CD4-positive, alpha-beta T cell (primary cell): Measurements from ENCODE around the gene DOLK. TPM values are rescaled to one million over a fixed set of nuclear protein-coding genes. Genes with fewer than 3 reads are reported as not detected.
A peak's percentile ranks its signal among the peaks of the same experiment; 100 is the strongest.

ENCODE experiments used
- ATAC-seq: fragments of 200-7000 bp; cut with Tn5 transposase; one replicate; pipeline ENCODE4 v1.10.0; 2022; ENCODE audit warnings: mild to moderate bottlenecking; ENCODE audit not compliant: poor library complexity
- CTCF ChIA-PET: fragments of 350-600 bp; sonication (Branson Sonifier 250); formaldehyde crosslinking; loops from one replicate; lab custom pipeline; 2021; ENCODE audit warnings: antibody characterized with exemption, inconsistent platforms; lab: Charles Lee
- POLR2A ChIA-PET: fragments of 350-600 bp; sonication (Branson Sonifier 250); formaldehyde crosslinking; loops from one replicate; lab custom pipeline; 2021; ENCODE audit warnings: antibody characterized with exemption, inconsistent platforms; lab: Charles Lee
- DNase-seq, 14 experiments: peaks; one replicate each; pipeline ENCODE4 v3.0.0-alpha.2; 2013 to 2020; ENCODE audit warnings: mixed read lengths in 2 of 14
- H3K27ac ChIP-seq, 2 donors: one replicate each; pipeline versions ENCODE4 v1.5.1 to v1.7.0; 2013; ENCODE audit warnings: low read length in 2 of 2, low read depth in 1 of 2, mild to moderate bottlenecking in 1 of 2
- H3K27me3 ChIP-seq, 2 experiments: 1 replicate in 1 of 2; 2 replicates in 1 of 2; pipeline versions ENCODE4 v1.6.1 to v1.7.0; 2013; ENCODE audit warnings: low read length in 2 of 2, control low read depth in 1 of 2, mild to moderate bottlenecking in 1 of 2, moderate library complexity in 1 of 2; ENCODE audit not compliant: insufficient read depth in 2 of 2, control insufficient read depth in 1 of 2
- H3K36me3 ChIP-seq: one replicate; pipeline ENCODE4 v1.6.1; 2013; ENCODE audit warnings: low read length, control low read depth; ENCODE audit not compliant: insufficient read depth
- H3K4me1 ChIP-seq: one replicate; pipeline ENCODE4 v1.6.1; 2013; ENCODE audit warnings: low read length, control low read depth; ENCODE audit not compliant: insufficient read depth
- H3K4me3 ChIP-seq: one replicate; pipeline ENCODE4 v1.5.1; 2013; ENCODE audit warnings: mild to moderate bottlenecking, low read length, moderate library complexity
- H3K9me3 ChIP-seq, 2 experiments: 1 replicate in 1 of 2; 2 replicates in 1 of 2; pipeline versions ENCODE4 v1.6.1 to v1.7.0; 2013; ENCODE audit warnings: low read length in 2 of 2, mild to moderate bottlenecking in 2 of 2, control low read depth in 1 of 2, moderate library complexity in 1 of 2; ENCODE audit not compliant: control insufficient read depth in 1 of 2, insufficient read depth in 1 of 2
- H3K27ac Mint-ChIP-seq: one replicate; pipeline ENCODE4 v1.8.0; 2020; ENCODE audit warnings: mixed read lengths
- H3K27me3 Mint-ChIP-seq: one replicate; pipeline ENCODE4 v1.8.0; 2021; ENCODE audit warnings: mixed read lengths
- H3K36me3 Mint-ChIP-seq: one replicate; pipeline ENCODE4 v1.8.0; 2021; ENCODE audit warnings: low read depth, mixed read lengths
- H3K4me1 Mint-ChIP-seq: one replicate; pipeline ENCODE4 v1.8.0; 2021; ENCODE audit warnings: low read depth, mixed read lengths
- H3K4me3 Mint-ChIP-seq: one replicate; pipeline ENCODE4 v1.8.0; 2020; ENCODE audit warnings: mild to moderate bottlenecking, mixed read lengths
- H3K9me3 Mint-ChIP-seq: one replicate; pipeline ENCODE4 v1.8.0; 2020; ENCODE audit warnings: mixed read lengths
- CTCF ChIP-seq: fragments of 200-600 bp; IDR thresholded peaks from one replicate; pipeline ENCODE4 v1.8.0; 2022; ENCODE audit warnings: antibody characterized with exemption, mild to moderate bottlenecking
- intact Hi-C, 2 experiments: fragments of 100-400 bp; cut with DNase I in 1 of 2; cut with micrococcal nuclease in 1 of 2; formaldehyde crosslinking; loops; one replicate each; pipeline versions ENCODE4 v1.15.1 to v1.9.0; 2023 to 2025; cut with DNase I, micrococcal nuclease
- total RNA-seq, 174 experiments: library from RNA in 2 of 174; stranded (reverse) in 2 of 174; gene quantifications; one replicate each; pipeline ENCODE4 v1.2.3 and lab custom pipeline; 2021 to 2026

DOLK gene
- total RNA-seq, 2 experiments from 2014 or later, result 7.4 to 7.8 TPM

GRCh38 chr9:128923493-128923883, 23.9 kb downstream of the DOLK start:
- H3K4me3 Mint-ChIP-seq, result no peak overlapping the region
- H3K9me3 Mint-ChIP-seq, result no peaks in the 10 kb centered on the region
- Histone ChIP-seq H3K36me3 (peaks cover 5% of the 10 kb centered on the region), H3K27me3 (no peaks in the 10 kb centered on the region), H3K27ac (no peak overlapping the region), H3K4me1 (peaks cover 26% of the 10 kb centered on the region), H3K4me3 (no peak overlapping the region), H3K9me3 (no peaks in the 10 kb centered on the region)
- DNase-seq (no peak), ATAC-seq (no peak)
- no peak overlapping the region for H3K27ac Mint-ChIP-seq
- peaks cover 23% of the 10 kb centered on the region for H3K4me1 Mint-ChIP-seq
- H3K27me3 Mint-ChIP-seq, result no peaks in the 10 kb centered on the region
- H3K36me3 Mint-ChIP-seq, result peaks cover 5% of the 10 kb centered on the region
- ChIA-PET CTCF (interaction anchor here (0.7 to 1.5 kb wide), 2 partner anchors 42 to 97 kb away, joined by 3 to 4 read pairs; partner anchors contain the start of genes KYAT1 and LRRC8A), POLR2A (interaction anchor here (1.4 to 1.6 kb wide), 2 partner anchors 23 to 41 kb away, joined by 3 to 4 read pairs; no protein-coding TSS in a partner anchor)
- intact Hi-C loops, result no loop called here
- no peak for TF ChIP-seq CTCF

GRCh38 chr9:128921881-128922763, 25.3 kb downstream of the DOLK start:
- Mint-ChIP-seq H3K27me3 (no peaks in the 10 kb centered on the region), H3K4me1 (peaks cover 15% of the 10 kb centered on the region), H3K27ac (peak overlapping the region; percentile 53), H3K9me3 (no peaks in the 10 kb centered on the region), H3K4me3 (peak overlapping the region; percentile 25), H3K36me3 (peaks cover 17% of the 10 kb centered on the region)
- intact Hi-C loops, result no loop called here
- TF ChIP-seq CTCF, result no peak
- no peaks in the 10 kb centered on the region for H3K9me3 ChIP-seq
- H3K4me1 ChIP-seq, result peaks cover 17% of the 10 kb centered on the region
- ChIA-PET POLR2A (interaction anchor here (0.6 to 1.4 kb wide), 4 partner anchors 19 to 72 kb away, joined by 3 to 4 read pairs (median 3); no protein-coding TSS in a partner anchor), CTCF (interaction anchor here (0.5 to 0.7 kb wide), 2 partner anchors 9 to 29 kb away, joined by 3 to 4 read pairs; no protein-coding TSS in a partner anchor)
- peak; percentile 44 for ATAC-seq
- peak in 1 of 14 experiments; percentile 12 for DNase-seq
- H3K4me3 ChIP-seq, result peak overlapping the region; percentile 34
- H3K27ac ChIP-seq, result no peak overlapping the region
- H3K27me3 ChIP-seq, result no peaks in the 10 kb centered on the region
- H3K36me3 ChIP-seq, result peaks cover 13% of the 10 kb centered on the region

GRCh38 chr9:128920381-128921058, 26.9 kb downstream of the DOLK start, which contains the start of gene PHYHD1:
TSS of gene PHYHD1 (plus strand) at chr9:128920982. CDS start at chr9:128922324, 1,342 bp downstream.
- H3K27me3 Mint-ChIP-seq, result no peaks in the 10 kb centered on the region
- no peaks in the 10 kb centered on the region for H3K9me3 Mint-ChIP-seq
- ChIA-PET POLR2A (interaction anchor here (0.9 kb wide), 1 partner anchor 59 kb away, joined by 3 read pairs; no protein-coding TSS in a partner anchor), CTCF (no interaction called here)
- DNase-seq (no peak), ATAC-seq (no peak)
- H3K27ac Mint-ChIP-seq, result peak within 1 kb of the TSS; percentile 53
- no peaks in the 10 kb centered on the region for H3K27me3 ChIP-seq
- no peak within 1 kb of the TSS for H3K27ac ChIP-seq
- H3K4me3 Mint-ChIP-seq, result no peak within 1 kb of the TSS
- H3K9me3 ChIP-seq, result no peaks in the 10 kb centered on the region
- H3K4me1 ChIP-seq, result peaks cover 13% of the 10 kb centered on the region
- H3K4me1 Mint-ChIP-seq, result peaks cover 5% of the 10 kb centered on the region
- peaks cover 23% of the 10 kb centered on the region for H3K36me3 ChIP-seq
- intact Hi-C loops, result no loop called here
- TF ChIP-seq CTCF, result no peak
- no peak within 1 kb of the TSS for H3K4me3 ChIP-seq
- peaks cover 30% of the 10 kb centered on the region for H3K36me3 Mint-ChIP-seq
